Endothelial cell of umbilical vein (primary cell): ENCODE measurements around the gene PLXNA4. TPM values are rescaled to one million over a fixed set of nuclear protein-coding genes. Genes with fewer than 3 reads are reported as not detected.

Experiments used
- BruUV-seq: library from RNA; stranded (reverse); fragments of 400-500 nt; replicated peaks from 2 replicates; lab custom pipeline; 2021; lab: Mats Ljungman, UMichigan
- CTCF ChIA-PET: fragments of 300-600, 350-600 bp; sonication (Branson Sonifier 250); formaldehyde crosslinking; loops from one replicate; lab custom pipeline; 2021; ENCODE audit warnings: antibody characterized with exemption, inconsistent platforms; lab: Charles Lee
- POLR2A ChIA-PET: fragments of 300-600, 350-600 bp; sonication (Branson Sonifier 250); formaldehyde crosslinking; loops from one replicate; lab custom pipeline; 2021; ENCODE audit warnings: antibody characterized with exemption, inconsistent platforms; lab: Charles Lee
- DNase-seq: peaks from one replicate; pipeline ENCODE4 v3.0.0-alpha.2; 2011; ENCODE audit warnings: low read depth, low spot score
- FAIRE-seq: peaks from 2 replicates; lab custom pipeline; 2011; peaks lifted over from hg19 to GRCh38; lab: Jason Lieb, UNC
- H2AFZ ChIP-seq: 2 replicates; pipeline ENCODE4 v1.6.0; 2012; ENCODE audit warnings: low read depth, low read length, control low read depth, inconsistent platforms
- H3K27ac ChIP-seq: 2 replicates; pipeline ENCODE4 v1.5.1; 2011; ENCODE audit warnings: low read depth, mild to moderate bottlenecking, control low read depth, low read length, moderate library complexity; ENCODE audit not compliant: insufficient read depth
- H3K27me3 ChIP-seq, 2 experiments: 2 replicates each; pipeline versions ENCODE4 v1.6.0 to v1.6.1; 2011; ENCODE audit warnings: low read length in 2 of 2, mixed read lengths in 1 of 2; ENCODE audit not compliant: control insufficient read depth in 2 of 2, insufficient read depth in 2 of 2
- H3K36me3 ChIP-seq, 2 experiments: 2 replicates in 1 of 2; 3 replicates in 1 of 2; pipeline ENCODE4 v1.5.1; 2011; ENCODE audit warnings: low read length in 2 of 2, mild to moderate bottlenecking in 1 of 2, moderate library complexity in 1 of 2; ENCODE audit not compliant: control insufficient read depth in 2 of 2, insufficient read depth in 2 of 2; ENCODE audit errors: extremely low read depth in 1 of 2
- H3K4me1 ChIP-seq: 3 replicates; pipeline ENCODE4 v1.5.1; 2011; ENCODE audit warnings: mild to moderate bottlenecking, low read length; ENCODE audit not compliant: control insufficient read depth, insufficient read depth; ENCODE audit errors: extremely low read depth
- H3K4me2 ChIP-seq: 2 replicates; pipeline ENCODE4 v1.6.1; 2011; ENCODE audit warnings: low read length, control low read depth, mixed read lengths; ENCODE audit not compliant: insufficient read depth
- H3K4me3 ChIP-seq, 3 experiments: fragments of 200-600 bp in 1 of 3; sonication (generic), shearing (Covaris generic) in 1 of 3; replicated peaks in 1 of 3; 2 replicates each; pipeline ENCODE4 v1.5.1; 2011 to 2016; ENCODE audit warnings: control low read depth in 3 of 3, low read length in 3 of 3, mild to moderate bottlenecking in 2 of 3, inconsistent platforms in 1 of 3, low read depth in 1 of 3, moderate library complexity in 1 of 3; ENCODE audit not compliant: insufficient read depth in 1 of 3
- H3K79me2 ChIP-seq: 2 replicates; pipeline ENCODE4 v1.6.0; 2012; ENCODE audit warnings: low read length, inconsistent platforms; ENCODE audit not compliant: control insufficient read depth, insufficient read depth
- H3K9ac ChIP-seq: replicated peaks from 2 replicates; pipeline ENCODE3; 2011; ENCODE audit warnings: low read length, control low read depth; ENCODE audit not compliant: insufficient read depth; ENCODE audit errors: extremely low read depth
- H3K9me1 ChIP-seq: replicated peaks from 3 replicates; pipeline ENCODE4 v1.6.0; 2011; ENCODE audit warnings: mild to moderate bottlenecking, low read length; ENCODE audit not compliant: control insufficient read depth, insufficient read depth; ENCODE audit errors: extremely low read depth
- H3K9me3 ChIP-seq: replicated peaks from 2 replicates; pipeline ENCODE4 v1.5.1; 2012; ENCODE audit warnings: low read length, inconsistent platforms; ENCODE audit not compliant: control insufficient read depth, insufficient read depth
- H4K20me1 ChIP-seq: replicated peaks from 2 replicates; pipeline ENCODE3; 2011; ENCODE audit warnings: mild to moderate bottlenecking, low read length; ENCODE audit not compliant: control insufficient read depth, insufficient read depth; ENCODE audit errors: extremely low read depth
- GATA2 ChIP-seq: IDR thresholded peaks from 2 replicates; pipeline ENCODE4 v1.7.0; 2011; ENCODE audit warnings: low read depth, mild to moderate bottlenecking, moderate library complexity, mixed read lengths, low read length; ENCODE audit not compliant: insufficient read length, insufficient read depth
- JUN ChIP-seq: IDR thresholded peaks from 2 replicates; pipeline ENCODE4 v1.6.1; 2011; ENCODE audit warnings: borderline replicate concordance, low read depth; ENCODE audit not compliant: insufficient read length, insufficient read depth
- POLR2A ChIP-seq: IDR thresholded peaks from 2 replicates; pipeline ENCODE4 v1.6.1; 2012; ENCODE audit warnings: low read depth, mild to moderate bottlenecking, control low read depth, low read length
- dilution Hi-C: fragments of 300-500 bp; cut with MboI; formaldehyde crosslinking; loops from one replicate; pipeline ENCODE4 v1.15.0; 2019; ENCODE audit warnings: low sequenced_read_pairs; ENCODE audit not compliant: extremely low pct_ligation_motif_present
- intact Hi-C: fragments of 100-400 bp; cut with micrococcal nuclease; formaldehyde crosslinking; loops from one replicate; pipeline ENCODE4 v1.10.0; 2022
- polyA plus RNA-seq, 4 experiments: library from polyadenylated mRNA; depleted of rRNA in 3 of 4; stranded (reverse) in 3 of 4; unstranded in 1 of 4; fragments of >200 nt; gene quantifications; 2 replicates each; pipeline versions ENCODE4 v1.2.1 to v1.2.3, GENCODE V29; 2011 to 2012; ENCODE audit warnings: missing spikeins in 1 of 4
- total RNA-seq: library from RNA; stranded (reverse); gene quantifications from 2 replicates; pipeline ENCODE4 v1.2.3, GENCODE V29; 2021
- TF ChIP-seq, protein P1 (sequence below): IDR thresholded peaks from 2 replicates; pipeline ENCODE4 v1.6.1; 2011; ENCODE audit not compliant: insufficient read depth, insufficient read length
- TF ChIP-seq, protein P2 (sequence below), 2 donors: IDR thresholded peaks; 1 replicate in 1 of 2; 2 replicates in 1 of 2; pipeline ENCODE4 v1.5.1; 2011; ENCODE audit warnings: low read length in 2 of 2, mild to moderate bottlenecking in 2 of 2, moderate library complexity in 2 of 2, control low read depth in 1 of 2, inconsistent platforms in 1 of 2, low read depth in 1 of 2; ENCODE audit not compliant: insufficient read depth in 1 of 2; ENCODE audit errors: extremely low read depth in 1 of 2

Gene PLXNA4
- total and polyA plus RNA-seq, 2 donors (not counting 3 experiments of a cell fraction or from before 2014, with no cell fraction given): 12.1 to 20.4 TPM

DNA sequence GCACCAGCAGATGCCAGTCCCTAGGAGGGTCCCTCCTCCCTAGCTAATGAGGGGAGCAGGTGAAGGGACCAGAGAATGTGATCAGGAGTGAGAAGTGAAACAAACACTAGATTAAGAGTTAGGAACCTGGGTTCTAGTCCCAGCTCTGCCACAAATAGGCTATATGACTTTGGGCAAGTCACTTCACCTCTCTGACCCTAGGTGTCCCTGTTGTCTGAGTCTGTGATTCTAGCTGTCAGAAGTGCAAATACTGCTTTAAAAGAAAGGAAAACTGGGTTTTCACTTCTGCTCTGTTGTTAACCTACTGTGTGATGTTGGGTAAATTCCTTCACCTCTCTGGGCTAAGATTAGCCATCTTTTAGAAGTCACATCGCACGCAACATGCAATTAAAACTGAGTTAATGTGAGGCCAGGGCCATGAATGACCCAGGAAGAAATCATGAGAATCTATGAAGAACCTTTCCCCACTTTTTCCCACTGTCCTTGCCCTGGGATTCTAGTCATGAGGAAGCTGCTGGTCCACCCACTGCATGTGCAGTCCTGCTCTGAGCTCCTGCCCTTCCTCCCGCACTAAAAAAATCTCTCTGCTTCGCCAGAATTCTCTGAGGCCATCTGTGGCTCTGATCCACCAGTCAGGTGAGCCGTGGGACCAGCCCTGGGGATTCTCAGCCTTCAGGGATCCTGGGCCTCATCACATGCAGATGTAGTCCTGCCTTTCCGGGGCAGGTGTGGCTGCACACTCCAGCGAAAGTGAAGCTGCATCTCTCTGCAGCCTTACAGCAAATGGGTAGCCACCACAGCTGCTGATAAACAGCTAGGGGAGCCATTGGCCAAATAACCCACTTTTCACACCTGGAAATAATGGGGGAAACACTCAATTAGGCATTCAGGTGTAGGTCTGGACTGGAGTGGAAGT lies 181.7 kb downstream of the PLXNA4 start:
- CTCF ChIA-PET: interaction anchor here (1.1 to 3.9 kb wide), 7 partner anchors 8 to 186 kb away, joined by 3 to 30 read pairs (median 11); partner anchors contain the start of gene PLXNA4
- Histone ChIP-seq H3K9ac (no peak overlapping the region), H3K27ac (no peak overlapping the region), H3K4me1 (peaks cover 5% of the 10 kb centered on the region), H3K9me3 (no peaks in the 10 kb centered on the region), H4K20me1 (no peaks in the 10 kb centered on the region), H3K36me3 (peaks cover 0 to 2% of the 10 kb centered on the region in 2 experiments), H3K79me2 (no peaks in the 10 kb centered on the region), H3K4me3 (no peak overlapping the region), H3K4me2 (no peak overlapping the region), H2AFZ (no peak overlapping the region), H3K27me3 (no peaks in the 10 kb centered on the region), H3K9me1 (no peaks in the 10 kb centered on the region)
- TF ChIP-seq GATA2 (no peak), POLR2A (no peak), JUN (no peak)
- TF ChIP-seq, protein P1, sequence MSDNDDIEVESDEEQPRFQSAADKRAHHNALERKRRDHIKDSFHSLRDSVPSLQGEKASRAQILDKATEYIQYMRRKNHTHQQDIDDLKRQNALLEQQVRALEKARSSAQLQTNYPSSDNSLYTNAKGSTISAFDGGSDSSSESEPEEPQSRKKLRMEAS: no peak
- TF ChIP-seq, protein P2, sequence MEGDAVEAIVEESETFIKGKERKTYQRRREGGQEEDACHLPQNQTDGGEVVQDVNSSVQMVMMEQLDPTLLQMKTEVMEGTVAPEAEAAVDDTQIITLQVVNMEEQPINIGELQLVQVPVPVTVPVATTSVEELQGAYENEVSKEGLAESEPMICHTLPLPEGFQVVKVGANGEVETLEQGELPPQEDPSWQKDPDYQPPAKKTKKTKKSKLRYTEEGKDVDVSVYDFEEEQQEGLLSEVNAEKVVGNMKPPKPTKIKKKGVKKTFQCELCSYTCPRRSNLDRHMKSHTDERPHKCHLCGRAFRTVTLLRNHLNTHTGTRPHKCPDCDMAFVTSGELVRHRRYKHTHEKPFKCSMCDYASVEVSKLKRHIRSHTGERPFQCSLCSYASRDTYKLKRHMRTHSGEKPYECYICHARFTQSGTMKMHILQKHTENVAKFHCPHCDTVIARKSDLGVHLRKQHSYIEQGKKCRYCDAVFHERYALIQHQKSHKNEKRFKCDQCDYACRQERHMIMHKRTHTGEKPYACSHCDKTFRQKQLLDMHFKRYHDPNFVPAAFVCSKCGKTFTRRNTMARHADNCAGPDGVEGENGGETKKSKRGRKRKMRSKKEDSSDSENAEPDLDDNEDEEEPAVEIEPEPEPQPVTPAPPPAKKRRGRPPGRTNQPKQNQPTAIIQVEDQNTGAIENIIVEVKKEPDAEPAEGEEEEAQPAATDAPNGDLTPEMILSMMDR (IDR thresholded peaks at IDR 0.05; ENCODE audit: extremely low read depth in 1 of 2, insufficient read depth in 1 of 2, low read depth in 1 of 2, low read length in 2 of 2): peak; percentile 5 to 14
- POLR2A ChIA-PET: interaction anchor here (0.7 kb wide), 1 partner anchor 843 kb away, joined by 4 read pairs; no protein-coding TSS in a partner anchor
- BruUV-seq: no TSS peak
- DNase-seq (no peak), FAIRE-seq (peak; percentile 64)
- intact Hi-C loops (loop anchor here (1.0 kb wide), 2 partner anchors 106 to 186 kb away; no protein-coding TSS in a partner anchor), dilution Hi-C loops (no loop called here)
